Tongue (tissue), 2 donors: ENCODE data around the gene ATP6V1G2. TPM values are rescaled to one million over a fixed set of nuclear protein-coding genes. Genes with fewer than 3 reads are reported as not detected.

Source experiments
- DNase-seq: peaks from one replicate; pipeline ENCODE4 v3.0.0-alpha.2; 2015
- total RNA-seq: library from RNA; depleted of rRNA; stranded (reverse); fragments of >200 nt; gene quantifications from one replicate; pipeline ENCODE4 v1.2.3, GENCODE V29; 2014

ATP6V1G2 gene
- total RNA-seq, 1 donor from 2014 or later: 1.3 TPM

DNA sequence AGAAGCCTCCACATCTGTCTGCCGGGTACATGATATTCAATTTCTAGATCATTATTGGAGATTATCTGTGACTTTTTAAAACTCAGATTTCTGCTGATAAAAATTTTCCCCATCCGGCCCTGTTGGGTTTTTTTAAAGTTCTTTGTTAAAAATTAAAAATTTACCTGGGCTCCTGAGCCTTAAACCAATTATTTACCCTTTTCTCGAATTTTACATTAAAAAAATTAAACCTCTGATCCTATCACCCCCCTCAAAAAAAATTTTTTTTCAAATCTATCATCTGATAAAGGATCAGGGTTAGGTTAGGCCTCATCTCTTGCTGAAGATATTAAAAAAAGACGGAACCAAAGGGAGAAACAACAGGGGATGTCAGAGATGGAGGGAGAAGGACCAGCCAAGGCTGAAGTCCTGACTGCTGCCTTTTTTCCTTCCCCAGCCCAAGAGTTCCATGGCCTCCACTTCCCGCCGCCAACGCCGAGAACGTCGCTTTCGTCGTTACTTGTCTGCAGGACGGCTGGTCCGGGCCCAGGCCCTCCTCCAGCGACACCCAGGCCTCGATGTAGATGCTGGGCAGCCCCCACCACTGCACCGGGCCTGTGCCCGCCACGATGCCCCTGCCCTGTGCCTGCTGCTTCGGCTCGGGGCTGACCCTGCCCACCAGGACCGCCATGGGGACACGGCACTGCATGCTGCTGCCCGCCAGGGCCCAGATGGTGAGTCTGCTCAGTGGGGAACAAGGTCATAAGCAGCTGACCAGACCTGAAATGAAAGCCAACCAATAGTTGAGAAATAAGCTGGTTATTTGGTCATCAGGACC lies 1.5 kb upstream of the ATP6V1G2 start:
- DNase-seq: no peak

DNA sequence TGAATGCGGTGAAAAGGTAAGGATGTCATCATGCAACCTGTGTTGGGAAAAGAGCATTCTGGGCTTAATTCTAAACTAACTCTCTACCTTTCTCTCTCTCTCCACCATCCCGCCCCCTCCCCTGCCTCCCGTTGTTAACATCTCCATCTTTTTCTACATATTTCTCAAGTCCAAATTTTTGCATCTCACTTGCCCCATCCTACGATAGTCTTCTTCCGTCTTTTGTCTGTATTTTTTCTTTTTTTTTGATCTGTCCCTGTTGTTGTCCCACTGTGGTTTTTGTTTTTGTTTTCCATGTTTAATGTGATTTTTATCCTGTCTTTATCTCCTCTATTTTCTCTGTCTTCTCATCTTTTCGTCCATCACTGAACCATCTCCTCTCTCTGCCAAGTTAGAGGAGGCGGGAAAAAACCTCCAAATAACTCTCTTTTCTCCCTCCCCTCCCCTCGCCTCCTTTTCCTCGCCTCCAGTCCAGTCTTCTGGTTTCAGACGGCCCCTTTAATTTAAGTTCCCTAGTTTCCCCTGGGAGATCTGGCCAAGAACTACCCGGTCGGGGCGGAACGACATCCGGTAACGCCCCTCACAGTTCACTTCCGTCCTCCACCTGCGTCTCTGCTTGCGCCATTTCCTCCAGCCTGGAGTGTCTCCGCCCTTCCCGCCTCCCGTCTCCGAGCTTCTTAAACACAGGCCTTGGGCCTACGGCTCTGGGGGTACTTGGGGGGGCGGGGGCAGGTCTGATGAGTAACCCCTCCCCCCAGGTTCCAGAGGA lies 734 bp upstream of the ATP6V1G2 start, which contains the start of gene NFKBIL1:
Gene NFKBIL1 (plus strand): TSS at position 651 of the 769 bp plus-strand sequence. CDS start 87 bp downstream, at position 738.
- DNase-seq: peak; percentile 99

DNA sequence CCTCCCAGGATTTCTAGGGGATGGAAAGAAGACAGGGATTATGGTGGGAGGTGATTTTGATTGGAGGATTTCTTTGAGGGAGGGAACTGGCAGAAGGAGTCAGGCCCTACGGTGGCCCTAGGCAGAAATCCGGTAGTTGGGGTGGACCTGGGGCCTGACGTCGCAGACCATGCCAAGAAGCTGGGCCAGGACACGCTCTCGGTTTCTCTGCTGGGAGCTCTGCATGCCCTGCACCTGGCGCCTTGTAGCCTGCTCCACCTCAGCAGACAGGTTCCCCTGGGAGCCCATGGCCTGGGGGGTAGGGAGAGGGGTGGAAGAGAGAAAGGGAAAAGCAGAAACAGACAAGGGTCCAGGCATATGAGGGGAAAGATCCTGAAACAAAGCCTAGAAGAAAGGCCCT lies 1.1 kb downstream of the ATP6V1G2 start:
- no peak for DNase-seq

DNA sequence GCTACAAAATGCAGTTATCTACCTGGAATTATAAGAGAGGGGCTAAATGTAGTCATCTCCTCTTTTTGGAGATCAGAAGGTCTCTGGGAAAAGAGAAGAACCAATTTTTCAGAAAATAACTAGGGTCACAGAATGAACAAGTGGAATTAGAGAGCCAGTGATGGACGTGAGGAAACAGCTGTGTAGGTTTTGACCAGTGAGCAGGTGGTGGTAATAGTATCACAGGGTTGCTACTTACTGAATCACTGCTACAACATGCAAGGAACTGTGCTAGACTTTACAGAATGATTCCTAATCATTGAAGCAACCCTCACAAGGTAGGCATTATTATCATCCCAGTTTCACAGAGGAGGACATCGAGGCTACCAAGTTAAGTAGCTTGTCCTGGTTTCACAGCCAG lies 1.7 kb downstream of the ATP6V1G2 start:
- no peak for DNase-seq

DNA sequence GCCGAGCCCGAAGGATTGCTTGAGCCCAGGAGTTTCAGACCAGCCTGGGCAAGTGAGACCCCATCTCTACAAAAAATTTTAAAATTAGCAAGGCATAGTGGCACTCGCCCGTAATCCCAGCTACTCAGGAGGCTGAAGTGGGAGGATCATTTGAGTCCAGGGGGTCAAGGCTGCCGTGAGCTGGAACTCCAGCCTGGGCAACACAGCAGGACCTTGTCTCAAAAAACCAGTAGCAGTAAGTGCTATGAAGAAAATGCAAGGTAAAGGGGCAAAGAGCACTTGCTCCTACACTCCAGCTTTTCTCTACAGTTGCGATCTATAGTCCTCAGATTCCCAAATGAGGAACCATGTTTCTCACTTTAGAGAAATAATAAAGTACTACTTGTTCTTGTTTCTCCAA lies 2.8 kb downstream of the ATP6V1G2 start:
- no peak for DNase-seq

DNA sequence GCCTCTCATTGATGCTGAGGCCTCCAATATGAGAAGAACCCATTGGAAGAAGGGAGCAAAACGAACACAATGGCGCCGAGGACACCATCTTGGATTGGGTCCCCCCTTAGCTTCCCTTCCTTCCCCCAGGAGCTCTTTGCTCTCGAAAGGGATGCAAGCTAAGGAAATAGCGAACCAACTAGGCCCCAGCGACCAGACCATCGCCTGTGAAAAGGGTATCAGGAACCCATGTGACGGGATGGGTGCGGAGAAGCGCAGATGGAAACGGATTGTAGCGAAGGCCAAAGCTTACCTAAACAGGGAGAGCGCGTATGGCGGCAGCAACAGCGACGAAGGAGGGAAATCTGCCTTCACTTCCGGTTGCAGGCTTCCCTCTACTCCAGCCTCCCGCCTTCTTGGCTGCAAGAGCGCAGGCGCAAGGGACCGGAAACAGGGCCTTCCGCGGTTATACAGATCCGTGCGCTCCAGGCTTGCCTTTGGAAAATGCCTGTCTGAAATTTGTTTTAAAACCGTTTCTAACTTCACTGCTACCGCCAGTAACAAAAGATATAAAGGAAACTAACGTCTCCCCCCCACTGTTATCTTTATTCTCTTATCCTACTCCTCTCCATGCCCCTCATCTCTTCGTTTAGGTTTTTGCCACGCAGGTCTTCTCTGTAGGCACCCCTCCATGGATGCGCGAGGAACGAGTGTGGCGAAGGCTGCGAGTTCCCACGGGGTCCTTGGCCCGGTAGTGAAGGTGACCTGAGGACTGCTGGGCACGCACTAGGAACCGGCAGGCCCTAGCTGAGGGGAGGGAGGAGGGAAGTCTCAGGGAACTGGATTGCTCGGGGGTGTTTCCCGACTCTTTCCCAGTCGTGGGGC lies 4.5 kb downstream of the ATP6V1G2 start, which contains the start of gene DDX39B:
Gene DDX39B (minus strand): TSS at position 346 of the 864 bp plus-strand sequence. CDS start 1,471 bp downstream, outside the sequence.
- peak; percentile 99 for DNase-seq

DNA sequence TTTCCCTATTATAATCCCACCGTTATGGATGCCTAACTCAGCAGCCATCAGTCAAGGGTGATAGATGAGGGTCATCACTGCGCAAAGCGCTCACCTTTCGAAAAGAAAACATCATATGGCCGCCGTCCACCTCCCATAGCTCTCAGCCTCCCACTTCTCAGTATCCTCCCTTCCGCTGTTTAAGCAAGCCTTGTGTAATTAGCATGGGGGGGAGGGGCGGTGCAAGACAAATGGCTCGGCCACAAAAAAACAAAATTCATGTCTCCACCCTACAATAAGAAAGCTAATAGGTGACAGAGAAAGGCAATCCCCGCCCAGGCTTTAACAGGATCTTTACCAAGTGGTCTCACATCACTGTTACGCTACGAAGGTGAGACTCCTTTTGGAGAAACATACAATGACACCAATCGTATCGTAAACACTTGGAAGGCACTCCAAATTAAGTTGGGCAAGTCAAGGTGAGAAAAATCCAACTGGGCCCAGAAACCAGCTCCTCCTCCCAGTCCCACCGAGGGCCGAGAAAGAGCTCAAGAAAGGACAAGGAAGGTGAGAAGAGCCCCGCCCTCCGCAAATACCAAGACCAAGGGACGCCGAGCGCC lies 5.2 kb downstream of the ATP6V1G2 start:
- peak; percentile 48 for DNase-seq

DNA sequence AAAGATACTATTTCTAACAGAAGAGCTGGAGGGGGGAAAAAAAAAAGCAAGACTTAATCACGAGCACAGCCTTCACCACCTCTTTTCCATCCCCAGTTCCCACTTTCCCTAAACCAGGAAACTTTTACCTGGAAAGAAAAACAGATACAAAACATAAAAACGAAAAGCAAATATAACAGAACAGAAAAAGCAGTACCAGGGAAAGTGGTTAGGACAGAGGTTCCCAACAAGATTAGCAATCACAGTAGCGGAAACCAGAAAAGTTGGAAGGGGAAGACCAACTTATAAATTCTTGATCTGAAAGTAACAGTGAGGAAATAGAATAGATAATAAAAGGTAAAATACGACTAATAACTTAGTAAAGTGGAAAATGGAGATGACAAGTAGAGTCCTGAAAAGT lies 5.8 kb downstream of the ATP6V1G2 start:
- no peak for DNase-seq

DNA sequence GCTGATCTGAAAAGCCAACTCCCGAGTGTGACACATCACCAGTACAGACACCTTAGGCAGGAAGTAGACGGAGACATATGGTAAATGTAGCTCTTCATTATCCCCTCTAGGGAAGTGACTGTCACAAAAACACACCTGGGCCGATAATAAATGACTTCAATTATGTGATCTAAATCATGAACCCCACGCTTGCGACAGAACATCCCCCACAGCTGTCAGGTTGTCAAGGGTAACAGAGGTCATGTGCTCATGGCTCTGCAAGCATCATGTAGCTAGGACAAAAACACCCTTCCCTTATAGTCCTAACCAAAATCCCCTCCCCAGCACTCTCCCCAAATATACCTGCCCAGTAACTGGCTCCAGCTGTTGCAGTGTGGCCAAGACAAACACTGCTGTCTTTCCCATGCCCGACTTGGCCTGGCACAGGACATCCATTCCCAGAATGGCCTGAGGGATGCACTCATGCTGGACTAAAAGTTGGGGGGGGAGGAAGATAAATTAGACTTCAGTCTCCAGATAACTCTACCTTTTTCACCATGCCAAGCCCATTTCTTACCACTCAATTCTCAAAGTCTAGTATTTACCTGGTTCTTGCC lies 7.5 kb downstream of the ATP6V1G2 start:
- DNase-seq: no peak

DNA sequence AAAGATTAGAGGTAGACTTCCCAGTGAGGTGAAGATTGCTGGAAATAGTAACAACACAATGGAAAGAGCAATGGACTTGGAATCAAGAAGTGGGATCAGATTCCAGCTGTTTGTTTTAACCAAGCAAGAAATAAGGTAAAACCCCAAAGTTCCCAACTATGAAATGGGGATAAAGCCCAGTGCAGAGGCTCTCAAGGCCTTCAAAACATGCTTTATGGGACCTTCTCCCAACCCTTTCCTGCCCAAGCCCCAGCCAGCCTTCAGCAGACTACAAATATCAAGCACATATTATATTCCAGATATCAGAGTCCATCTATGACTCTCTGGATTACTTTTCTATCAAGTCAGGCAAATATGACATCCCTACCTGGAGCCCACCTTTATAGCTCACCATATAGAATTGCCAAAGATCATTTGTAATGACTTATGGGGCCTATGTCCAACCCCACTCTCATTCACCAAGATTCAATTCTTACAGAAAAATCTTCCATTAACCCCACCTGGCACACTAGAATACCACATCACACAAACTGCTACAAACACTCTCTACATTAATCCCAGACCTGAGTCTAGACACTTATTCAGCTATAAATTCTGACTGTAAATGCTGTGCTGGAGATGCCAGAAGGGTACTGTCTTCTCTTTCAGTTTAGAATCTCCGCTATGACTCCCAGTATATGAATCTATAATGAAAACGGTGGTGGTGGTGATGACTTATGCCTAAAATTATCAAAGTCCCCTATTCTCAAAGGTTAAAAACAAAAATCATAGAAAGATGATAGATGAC lies 10.7 kb downstream of the ATP6V1G2 start:
- DNase-seq: no peak

DNA sequence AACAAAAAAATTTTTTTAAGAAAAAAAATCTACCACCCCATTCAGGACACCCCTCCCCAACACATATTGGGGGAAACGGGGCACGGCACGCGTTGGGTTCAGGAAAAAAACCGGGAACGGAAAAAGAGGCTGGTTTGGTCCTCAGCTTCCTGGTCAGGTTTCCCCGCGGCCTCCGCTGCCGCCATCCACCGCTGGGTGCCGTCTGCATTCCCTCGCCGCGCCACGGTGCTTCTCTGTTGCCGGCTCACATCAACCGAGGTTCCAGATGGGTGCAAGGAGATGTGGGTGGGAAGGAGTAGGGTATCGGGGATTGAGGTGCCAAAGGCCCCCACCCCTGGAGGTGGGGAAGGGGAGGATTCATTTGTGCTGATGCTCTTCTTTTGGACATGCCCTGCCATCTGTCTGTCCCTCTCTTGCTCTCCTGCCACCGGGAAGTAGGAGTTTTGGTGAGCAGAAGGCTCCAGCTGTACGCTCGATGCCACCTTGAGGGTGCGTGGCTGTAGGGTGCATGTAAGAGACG lies 11.8 kb downstream of the ATP6V1G2 start:
- no peak for DNase-seq

DNA sequence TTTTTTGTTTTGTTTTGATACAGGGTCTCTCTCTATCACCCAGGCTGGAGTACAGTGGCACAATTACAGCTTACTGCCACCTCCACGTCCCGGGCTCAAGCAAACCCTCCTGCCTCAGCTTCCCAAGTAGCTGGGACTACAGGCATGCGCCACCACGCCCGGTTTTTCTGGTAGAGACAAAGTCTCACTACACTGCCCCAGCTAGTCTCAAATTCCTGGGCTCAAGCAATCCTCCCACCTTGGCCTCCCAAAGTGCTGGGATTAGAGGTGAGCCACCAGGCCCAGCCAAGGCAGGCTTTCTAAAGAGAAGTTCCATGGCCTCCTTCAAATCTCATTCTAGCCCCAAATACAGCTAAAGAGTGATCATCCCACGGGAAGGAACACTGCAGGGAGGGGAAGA lies 12.4 kb downstream of the ATP6V1G2 start:
- DNase-seq: no peak

DNA sequence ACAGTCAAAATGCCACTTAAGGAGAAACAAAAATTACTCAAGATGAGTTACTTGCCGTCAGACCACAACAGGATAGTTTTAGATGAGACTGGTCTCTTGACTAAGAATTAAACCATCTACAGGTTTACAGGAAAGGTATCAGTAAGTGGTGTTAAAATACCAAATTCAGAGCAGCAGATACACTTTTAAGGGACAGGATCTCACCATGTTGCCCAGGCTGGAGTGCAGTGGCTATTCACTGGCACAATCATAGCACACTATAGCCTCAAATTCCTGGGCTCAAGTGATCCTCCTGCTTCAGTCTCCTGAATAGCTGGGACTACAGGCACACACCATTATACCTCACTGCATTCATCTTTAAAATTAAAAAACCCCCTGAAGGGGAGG lies 13.0 kb downstream of the ATP6V1G2 start:
- DNase-seq: no peak

DNA sequence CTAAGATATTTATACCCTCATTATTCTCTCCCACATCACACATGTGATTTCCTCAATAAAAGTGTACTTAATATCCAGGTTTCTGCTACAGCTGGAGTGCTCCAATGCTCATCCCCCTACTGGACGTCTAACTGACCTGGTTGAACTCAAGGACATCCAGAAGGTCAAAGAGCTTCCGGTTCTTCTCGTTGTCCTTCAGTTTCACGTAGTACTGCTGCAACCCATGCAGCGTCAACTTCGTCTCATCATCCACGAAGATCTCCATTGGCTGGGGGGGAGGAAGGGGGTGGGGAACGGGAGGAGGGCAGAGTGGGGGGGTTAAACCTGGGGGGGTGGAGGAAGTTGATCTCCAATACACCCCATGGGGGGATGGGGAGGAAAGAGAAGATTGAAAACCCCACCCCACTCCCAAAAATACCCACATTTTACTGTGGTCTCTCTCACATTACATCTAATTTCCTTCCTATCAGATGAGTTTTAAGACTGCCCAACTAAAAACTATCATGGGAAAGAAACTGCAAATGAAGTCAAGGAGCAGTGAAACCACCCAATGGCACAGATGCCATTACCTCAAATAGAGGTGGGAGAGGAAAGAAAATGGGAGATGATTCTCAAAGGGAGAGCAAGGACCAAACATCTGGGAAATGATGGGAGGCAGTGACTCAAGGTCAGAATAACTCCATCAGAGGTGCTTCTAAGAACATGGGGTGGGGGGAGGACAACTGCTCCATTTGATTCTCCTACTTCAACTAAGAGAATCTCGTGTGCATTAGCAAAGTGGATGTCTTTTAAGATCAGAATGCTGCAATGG lies 13.6 kb downstream of the ATP6V1G2 start:
- DNase-seq: no peak

DNA sequence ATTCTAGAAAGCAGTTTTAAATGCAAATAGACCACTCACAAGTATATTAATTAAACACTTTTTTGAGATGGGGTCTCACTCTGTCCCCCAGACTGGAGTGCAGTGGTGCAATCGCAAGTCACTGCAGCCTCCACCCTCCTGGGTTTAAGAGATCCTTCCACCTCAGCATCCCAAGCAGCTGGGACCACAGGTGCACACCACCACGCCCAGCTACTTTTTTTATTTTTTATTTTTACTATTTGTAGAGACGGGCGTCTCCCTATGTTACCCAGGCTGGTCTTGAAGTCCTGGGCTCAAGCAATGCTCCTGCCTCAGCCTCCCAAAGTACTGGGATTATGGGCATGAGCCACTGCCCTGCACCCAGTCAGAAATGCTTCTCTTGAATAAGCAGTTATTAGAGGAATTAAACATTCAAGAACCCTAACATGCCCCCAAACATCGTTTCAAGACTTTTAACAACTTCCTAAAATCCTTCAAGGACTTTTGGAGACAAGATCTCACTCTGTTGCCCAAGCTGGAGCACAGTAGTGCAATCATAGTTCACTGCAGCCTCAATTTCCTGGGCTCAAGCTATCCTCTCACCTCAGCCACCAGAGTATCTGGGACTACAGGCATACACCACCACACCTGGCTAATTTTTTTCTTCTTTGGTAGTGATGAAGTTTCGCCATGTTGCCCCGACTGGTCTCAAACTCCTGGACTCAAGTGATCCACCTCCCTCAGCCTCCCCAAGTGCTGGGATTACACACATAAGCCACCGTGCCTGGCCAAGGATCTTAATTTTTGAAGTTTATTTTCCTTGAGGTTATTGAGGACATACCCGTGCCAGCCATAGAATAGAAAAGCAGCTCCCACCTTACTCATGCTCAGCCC lies 14.4 kb downstream of the ATP6V1G2 start:
- no peak for DNase-seq

DNA sequence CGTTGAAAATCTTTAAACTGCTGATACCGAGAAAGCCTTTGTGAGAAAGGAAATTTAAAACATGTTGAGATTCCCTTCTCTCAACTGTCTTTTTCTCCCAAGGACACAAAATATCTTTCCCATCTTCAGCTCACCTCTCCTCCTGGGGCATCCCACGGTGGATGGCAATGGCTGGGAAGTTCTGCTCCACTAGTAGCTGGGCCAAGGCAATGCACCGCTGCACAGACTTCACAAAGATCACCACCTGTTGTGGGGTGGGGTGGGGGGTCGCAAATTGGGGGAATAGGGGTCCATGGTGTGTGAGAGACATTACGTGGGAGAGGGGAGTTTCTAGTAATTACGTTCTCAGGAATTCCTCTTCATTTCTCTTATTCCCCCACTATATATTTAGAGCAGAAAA lies 15.2 kb downstream of the ATP6V1G2 start:
- DNase-seq: no peak

DNA sequence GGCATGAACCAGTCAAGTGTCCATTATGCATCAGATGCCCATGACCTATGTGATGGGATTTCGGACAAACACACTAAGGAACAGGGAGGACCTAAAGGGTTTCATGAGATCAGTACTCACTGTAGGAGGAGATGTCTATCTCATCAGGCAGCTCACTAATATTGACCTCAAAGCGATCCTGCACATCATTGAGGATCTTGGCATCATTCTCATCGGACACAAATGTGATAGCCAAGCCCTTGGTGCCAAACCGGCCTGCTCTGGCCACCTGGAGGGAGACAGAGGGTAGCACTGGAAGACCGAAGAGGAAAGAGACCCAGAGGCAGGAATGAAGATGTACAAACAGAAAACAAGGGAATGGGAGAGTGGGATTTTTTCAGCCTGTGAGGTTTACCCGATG lies 15.7 kb downstream of the ATP6V1G2 start:
- DNase-seq: no peak

DNA sequence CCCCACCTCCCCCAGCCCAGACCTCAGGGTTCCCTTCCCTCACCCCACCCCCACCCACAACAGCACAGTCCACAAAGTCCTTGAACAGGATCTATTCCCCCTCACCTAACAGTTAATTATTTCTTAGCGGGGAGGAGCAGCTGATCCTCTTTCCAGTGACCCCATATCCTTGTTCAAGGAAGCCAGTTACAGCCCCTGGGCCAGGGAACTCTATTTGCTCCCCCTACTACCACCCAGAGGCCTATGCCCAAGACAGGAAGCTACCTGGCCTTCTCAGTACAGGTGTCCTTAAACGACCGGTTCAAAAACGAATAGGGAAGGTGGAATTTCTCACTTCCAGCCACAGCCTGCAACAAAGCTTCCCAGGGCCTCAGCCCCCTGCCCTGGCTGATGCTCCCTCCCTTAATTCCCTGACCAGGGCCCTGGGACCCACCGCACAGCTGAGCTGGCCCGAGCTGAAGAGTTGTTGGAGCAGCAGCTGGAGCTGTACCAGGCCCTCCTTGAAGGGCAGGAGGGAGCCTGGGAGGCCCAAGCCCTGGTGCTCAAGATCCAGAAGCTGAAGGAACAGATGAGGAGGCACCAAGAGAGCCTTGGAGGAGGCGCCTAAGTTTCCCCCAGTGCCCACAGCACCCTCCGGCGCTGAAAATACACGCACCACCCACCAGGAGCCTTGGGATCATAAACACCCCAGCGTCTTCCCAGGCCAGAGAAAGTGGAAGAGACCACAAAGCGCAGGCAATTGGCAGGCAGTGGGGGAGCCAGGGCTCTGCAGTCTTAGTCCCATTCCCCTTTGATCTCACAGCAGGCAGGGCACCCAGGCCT lies 16.9 kb downstream of the ATP6V1G2 start:
- DNase-seq: no peak
